GM18873 (cell line): Measurements from ENCODE around the gene KLC1.

Experiments used
- ATAC-seq: cut with Tn5 transposase; IDR thresholded peaks from one replicate; pipeline ENCODE4 v1.9.1; 2021; ENCODE audit warnings: mild to moderate bottlenecking, moderate library complexity, moderate number of reproducible peaks; ENCODE audit not compliant: unreplicated experiment, low FRiP score

KLC1 gene

DNA sequence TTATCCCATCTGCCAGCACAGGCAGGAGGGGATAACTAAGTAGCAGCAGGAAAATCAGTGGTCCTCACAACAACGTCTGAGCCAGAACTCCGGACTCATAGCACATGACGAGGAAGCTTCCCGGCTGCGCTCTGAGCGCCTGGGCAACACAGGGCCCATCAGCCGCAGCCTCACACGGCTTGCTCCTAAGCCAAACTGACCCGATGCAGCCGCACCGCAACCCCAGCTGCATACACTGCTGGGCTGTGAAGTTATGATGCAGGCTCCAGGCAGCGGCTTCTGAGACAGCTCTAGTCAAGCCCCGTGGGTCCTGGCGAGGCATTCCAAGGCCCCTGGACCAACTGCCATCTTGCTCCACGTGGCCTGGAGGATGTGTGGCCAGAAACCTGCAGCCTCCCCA lies 114.7 kb downstream of the KLC1 start:
- ATAC-seq: no peak

- no peak for ATAC-seq
Measured at GRCh38 chr14:103744621-103745395, 115.8 kb downstream of the KLC1 start.

GRCh38 chr14:103745424-103745823 lies 116.4 kb downstream of the KLC1 start:
- ATAC-seq: no peak

GRCh38 chr14:103746701-103747100 lies 117.7 kb downstream of the KLC1 start:
- ATAC-seq: no peak

DNA sequence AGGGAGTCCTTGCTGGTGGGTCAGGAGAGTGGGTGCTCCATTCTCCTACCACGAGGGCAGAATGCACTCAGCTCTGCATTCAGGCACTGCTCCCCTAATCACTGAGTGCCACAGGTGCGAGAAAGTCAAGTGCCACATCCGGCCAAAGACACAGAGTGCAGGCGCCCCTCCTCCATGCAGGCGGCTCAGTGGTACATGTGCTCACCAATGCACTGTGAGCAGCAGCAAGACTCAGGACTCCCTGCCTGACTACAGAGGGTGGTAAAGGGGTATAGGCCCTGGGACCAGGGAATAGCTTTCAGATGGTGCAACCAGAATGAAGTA lies 119.5 kb downstream of the KLC1 start:
- ATAC-seq: no peak

GRCh38 chr14:103749452-103749851 lies 120.4 kb downstream of the KLC1 start:
- ATAC-seq: no peak

GRCh38 chr14:103749860-103750259 lies 120.8 kb downstream of the KLC1 start:
- ATAC-seq: no peak
